Liver (tissue), 9 donors: ENCODE results near the gene IL24. TPM values are rescaled to one million over a fixed set of nuclear protein-coding genes. Genes with fewer than 3 reads are reported as not detected.

Source experiments
- DNase-seq: peaks from one replicate; pipeline ENCODE4 v3.0.0-alpha.2; 2017; ENCODE audit warnings: low spot score
- H3K27ac ChIP-seq, 2 donors: one replicate each; pipeline ENCODE4 v1.7.0; 2013; ENCODE audit warnings: inconsistent platforms in 2 of 2, low read length in 2 of 2, control low read depth in 1 of 2, low read depth in 1 of 2, mild to moderate bottlenecking in 1 of 2
- H3K27me3 ChIP-seq, 4 donors: one replicate each; pipeline versions ENCODE4 v1.6.1 to v1.7.0; 2013; ENCODE audit warnings: low read length in 3 of 4, inconsistent platforms in 1 of 4, mild to moderate bottlenecking in 1 of 4, moderate library complexity in 1 of 4; ENCODE audit not compliant: control insufficient read depth in 4 of 4, insufficient read depth in 4 of 4
- H3K36me3 ChIP-seq, 4 donors: one replicate each; pipeline versions ENCODE4 v1.6.1 to v1.7.0; 2013; ENCODE audit warnings: low read length in 3 of 4, mild to moderate bottlenecking in 3 of 4, low read depth in 1 of 4, moderate library complexity in 1 of 4; ENCODE audit not compliant: control insufficient read depth in 4 of 4, insufficient read depth in 3 of 4
- H3K4me1 ChIP-seq, 4 donors: one replicate each; pipeline versions ENCODE4 v1.6.1 to v1.7.0; 2013; ENCODE audit warnings: low read length in 3 of 4, mild to moderate bottlenecking in 3 of 4, moderate library complexity in 1 of 4; ENCODE audit not compliant: control insufficient read depth in 4 of 4, insufficient read depth in 4 of 4
- H3K4me3 ChIP-seq, 3 donors: one replicate each; pipeline versions ENCODE4 v1.6.1 to v1.7.0; 2013; ENCODE audit warnings: low read length in 3 of 3, control low read depth in 1 of 3, low read depth in 1 of 3, mild to moderate bottlenecking in 1 of 3
- H3K9ac ChIP-seq, 2 donors: one replicate each; pipeline ENCODE4 v1.7.0; 2013; ENCODE audit warnings: low read length in 2 of 2, mild to moderate bottlenecking in 2 of 2, moderate library complexity in 2 of 2, control low read depth in 1 of 2, low read depth in 1 of 2
- H3K9me3 ChIP-seq, 4 donors: one replicate each; pipeline versions ENCODE4 v1.6.1 to v1.7.0; 2013; ENCODE audit warnings: low read length in 3 of 4; ENCODE audit not compliant: control insufficient read depth in 4 of 4
- ATF3 ChIP-seq: IDR thresholded peaks from 2 replicates; pipeline ENCODE4 v1.6.1; 2016; ENCODE audit warnings: antibody characterized with exemption
- EGR1 ChIP-seq, 2 donors: IDR thresholded peaks; 2 replicates each; pipeline ENCODE4 v1.6.1; 2016 to 2018; ENCODE audit warnings: antibody characterized with exemption in 2 of 2, low read depth in 2 of 2
- FOXA1 ChIP-seq: IDR thresholded peaks from 2 replicates; pipeline ENCODE4 v1.6.1; 2016; ENCODE audit warnings: antibody characterized with exemption
- FOXA2 ChIP-seq: IDR thresholded peaks from 2 replicates; pipeline ENCODE4 v1.6.1; 2016; ENCODE audit warnings: antibody characterized with exemption
- GABPA ChIP-seq, 2 donors: IDR thresholded peaks in 1 of 2; conservative IDR thresholded peaks in 1 of 2; 2 replicates each; pipeline ENCODE4 v1.6.1; 2016; ENCODE audit warnings: antibody characterized with exemption in 2 of 2, mild to moderate bottlenecking in 1 of 2, moderate library complexity in 1 of 2
- HNF4A ChIP-seq, 2 donors: conservative IDR thresholded peaks; 2 replicates each; pipeline ENCODE4 v1.6.1; 2016; ENCODE audit warnings: antibody characterized with exemption in 2 of 2, mild to moderate bottlenecking in 2 of 2
- HNF4G ChIP-seq: IDR thresholded peaks from 2 replicates; pipeline ENCODE4 v1.6.1; 2016; ENCODE audit warnings: antibody characterized with exemption
- JUND ChIP-seq, 2 donors: IDR thresholded peaks; 2 replicates each; pipeline ENCODE4 v1.6.1; 2016; ENCODE audit warnings: antibody characterized with exemption in 2 of 2
- NR2F2 ChIP-seq: IDR thresholded peaks from 2 replicates; pipeline ENCODE4 v1.6.1; 2016; ENCODE audit warnings: antibody characterized with exemption
- RAD21 ChIP-seq, 2 donors: IDR thresholded peaks; 2 replicates each; pipeline ENCODE4 v1.6.1; 2016; ENCODE audit warnings: antibody characterized with exemption in 2 of 2, mild to moderate bottlenecking in 2 of 2
- REST ChIP-seq: IDR thresholded peaks from 2 replicates; pipeline ENCODE4 v1.6.1; 2016; ENCODE audit warnings: antibody characterized with exemption, mild to moderate bottlenecking
- RXRA ChIP-seq, 2 donors: IDR thresholded peaks; 2 replicates each; pipeline ENCODE4 v1.6.1; 2017 to 2018; ENCODE audit warnings: antibody characterized with exemption in 2 of 2, mild to moderate bottlenecking in 1 of 2
- SP1 ChIP-seq: IDR thresholded peaks from 2 replicates; pipeline ENCODE4 v1.6.1; 2018; ENCODE audit warnings: antibody characterized with exemption, mild to moderate bottlenecking
- TAF1 ChIP-seq: conservative IDR thresholded peaks from 2 replicates; pipeline ENCODE4 v1.6.1; 2016; ENCODE audit warnings: antibody characterized with exemption, mild to moderate bottlenecking
- YY1 ChIP-seq: IDR thresholded peaks from 2 replicates; pipeline ENCODE4 v1.6.1; 2016; ENCODE audit warnings: antibody characterized with exemption, mild to moderate bottlenecking
- ZBTB33 ChIP-seq: IDR thresholded peaks from 2 replicates; pipeline ENCODE4 v1.6.1; 2016; ENCODE audit warnings: antibody characterized with exemption
- whole genome bisulfite sequencing: extraction: QIAGEN DNeasy Blood & Tissue Kit; methylation state at CpG from one replicate; pipeline ENCODE4 v1.1.7; 2013; 5-methylcytosine and 5-hydroxymethylcytosine counted together
- polyA plus RNA-seq, 2 donors: library from polyadenylated mRNA; stranded (reverse) in 1 of 2; unstranded in 1 of 2; fragments of 200-250 nt in 1 of 2; fragments of >200 nt in 1 of 2; fragmentation: Nextera tagmentation in 1 of 2; extraction: Ambion mirVana in 1 of 2; gene quantifications; one replicate each; pipeline versions ENCODE4 v1.2.1 to v1.2.3, GENCODE V29; 2013 to 2015
- total RNA-seq, 2 donors: library from RNA; depleted of rRNA; stranded (reverse); fragments of >200 nt; gene quantifications; one replicate each; pipeline ENCODE4 v1.2.3, GENCODE V29; 2014
- donor health status: healthy.
- donor health status: healthy.
- donor health status: healthy.
- donor health status: healthy.
- donor health status: healthy.

The IL24 gene
- total and polyA plus RNA-seq, 4 donors = 0.13 TPM; not detected in 3

- Histone ChIP-seq H3K36me3 (no peaks in the 10 kb centered on the region), H3K9me3 (no peaks in the 10 kb centered on the region), H3K4me1 (peaks cover 0 to 8% (median 3%) of the 10 kb centered on the region in 4 donors), H3K9ac (no peak overlapping the region), H3K27me3 (no peaks in the 10 kb centered on the region), H3K27ac (no peak overlapping the region), H3K4me3 (no peak overlapping the region)
- TF ChIP-seq SP1 (no peak), ZBTB33 (no peak), RAD21 (IDR thresholded peaks at IDR 0.05) (no peak), HNF4A (conservative IDR thresholded peaks at IDR 0.05) (no peak), GABPA (IDR thresholded peaks at IDR 0.05 in 1 of 2, conservative IDR thresholded peaks at IDR 0.05 in 1 of 2) (no peak), FOXA2 (no peak)
- WGBS = 54% methylated on average over 1 of the region's 1 CpG
- DNase-seq = no peak
Observed at GRCh38 chr1:206868264-206868663, 29.0 kb upstream of the IL24 start.

GRCh38 chr1:206872139-206872538 is 25.1 kb upstream of the IL24 start:
- H3K4me3 ChIP-seq = no peak overlapping the region
- 79% methylated on average over 3 of the region's 3 CpGs for whole genome bisulfite sequencing

More at GRCh38 chr1:206872139-206872538, 25.1 kb upstream of the IL24 start:
- no peak for DNase-seq
- Histone ChIP-seq H3K27me3 (no peaks in the 10 kb centered on the region), H3K27ac (no peak overlapping the region), H3K9ac (no peak overlapping the region), H3K4me1 (no peaks in the 10 kb centered on the region), H3K36me3 (no peaks in the 10 kb centered on the region), H3K9me3 (peaks cover 0 to 3% (median 0%) of the 10 kb centered on the region in 4 donors)
- no peak for TF ChIP-seq JUND (IDR thresholded peaks at IDR 0.05)
- no peak for TF ChIP-seq EGR1 (IDR thresholded peaks at IDR 0.05; ENCODE audit: low read depth in 2 of 2)
- no peak for TF ChIP-seq FOXA1
- no peak for TF ChIP-seq HNF4G
- TF ChIP-seq SP1 = no peak
- no peak for TF ChIP-seq REST
- no peak for TF ChIP-seq FOXA2
- TF ChIP-seq HNF4A (conservative IDR thresholded peaks at IDR 0.05) = no peak
- TF ChIP-seq ATF3 = no peak
- no peak for TF ChIP-seq YY1
- no peak for TF ChIP-seq RXRA (IDR thresholded peaks at IDR 0.05)
- no peak for TF ChIP-seq NR2F2
- no peak for TF ChIP-seq TAF1
- no peak for TF ChIP-seq RAD21 (IDR thresholded peaks at IDR 0.05)
